ENCODE data around the gene IFT20. TPM values are rescaled to one million over a fixed set of nuclear protein-coding genes. Genes with fewer than 3 reads are reported as not detected.

The IFT20 gene
- total RNA-seq, 1 experiment from 2014 or later, result 25.4 TPM

- ATAC-seq (no peak), DNase-seq (ENCODE audit: low read depth, low spot score) (no peak)
- ChIA-PET CTCF (interaction anchor here (0.6 to 1.4 kb wide), 2 partner anchors 50 to 561 kb away, joined by 3 to 4 read pairs; no protein-coding TSS in a partner anchor), POLR2A (no interaction called here)
- H3K4me3 ChIP-seq (ENCODE audit: low read depth in 2 of 2, low read length in 2 of 2), result no peak overlapping the region
- no peak overlapping the region for H3K27ac ChIP-seq (ENCODE audit: low read length)
- H3K9me3 ChIP-seq (ENCODE audit: control insufficient read depth, insufficient read depth, low read depth, low read length), result no peaks in the 10 kb centered on the region
- intact Hi-C loops (cut with micrococcal nuclease; ENCODE audit: unreplicated experiment), result no loop called here
- no TSS peak for BruUV-seq (replicated peaks)
- H3K36me3 ChIP-seq (ENCODE audit: control insufficient read depth, insufficient read depth, low read length), result no peaks in the 10 kb centered on the region
- TF ChIP-seq REST (IDR thresholded peaks at IDR 0.05; ENCODE audit: insufficient read depth in 1 of 2, low read depth in 2 of 2, low read length in 1 of 2), result no peak
- TF ChIP-seq SIN3A (IDR thresholded peaks at IDR 0.05; ENCODE audit: borderline replicate concordance, insufficient read depth, low read depth, low read length), result no peak
- TF ChIP-seq POLR2AphosphoS5 (IDR thresholded peaks at IDR 0.05; ENCODE audit: low read depth, low read length), result no peak
- no peak for TF ChIP-seq TCF7L2 (IDR thresholded peaks at IDR 0.05; ENCODE audit: low read depth, low read length)
- no peak; the same call in 1 of the 2 replicates for TF ChIP-seq CTCF (IDR thresholded peaks at IDR 0.05)
- in situ Hi-C loops (cut with HindIII; ENCODE audit: low pct_unique_long_range_greater_than_20kb, low sequenced_read_pairs), result no loop called here
- no peaks in the 10 kb centered on the region for H3K27me3 ChIP-seq (ENCODE audit: control insufficient read depth, insufficient read depth, low read length)
- H3K4me1 ChIP-seq (ENCODE audit: control insufficient read depth, insufficient read depth, low read length), result peaks cover 17% of the 10 kb centered on the region
Measured at GRCh38 chr17:28366605-28367004, 31.3 kb upstream of the IFT20 start.

- H3K27me3 ChIP-seq (ENCODE audit: control insufficient read depth, insufficient read depth, low read length), result no peaks in the 10 kb centered on the region
- ATAC-seq (no peak), DNase-seq (ENCODE audit: low read depth, low spot score) (no peak)
- no peaks in the 10 kb centered on the region for H3K9me3 ChIP-seq (ENCODE audit: control insufficient read depth, insufficient read depth, low read depth, low read length)
- no peak overlapping the region for H3K27ac ChIP-seq (ENCODE audit: low read length)
- TF ChIP-seq REST (IDR thresholded peaks at IDR 0.05; ENCODE audit: insufficient read depth in 1 of 2, low read depth in 2 of 2, low read length in 1 of 2), result no peak
- no peak for TF ChIP-seq TCF7L2 (IDR thresholded peaks at IDR 0.05; ENCODE audit: low read depth, low read length)
- TF ChIP-seq POLR2AphosphoS5 (IDR thresholded peaks at IDR 0.05; ENCODE audit: low read depth, low read length), result no peak
- no peak for TF ChIP-seq CTCF (IDR thresholded peaks at IDR 0.05)
- no peak for TF ChIP-seq SIN3A (IDR thresholded peaks at IDR 0.05; ENCODE audit: borderline replicate concordance, insufficient read depth, low read depth, low read length)
- ChIA-PET CTCF (no interaction called here), POLR2A (no interaction called here)
- BruUV-seq (replicated peaks), result no TSS peak
- H3K36me3 ChIP-seq (ENCODE audit: control insufficient read depth, insufficient read depth, low read length), result peaks cover 2% of the 10 kb centered on the region
- no peak overlapping the region for H3K4me3 ChIP-seq (ENCODE audit: low read depth in 2 of 2, low read length in 2 of 2)
- in situ Hi-C loops (cut with HindIII; ENCODE audit: low pct_unique_long_range_greater_than_20kb, low sequenced_read_pairs) (no loop called here), intact Hi-C loops (cut with micrococcal nuclease; ENCODE audit: unreplicated experiment) (no loop called here)
- H3K4me1 ChIP-seq (ENCODE audit: control insufficient read depth, insufficient read depth, low read length), result peaks cover 10% of the 10 kb centered on the region
Measured at GRCh38 chr17:28365487-28365886, 30.2 kb upstream of the IFT20 start.
